ENCODE measurements around the gene SDR42E1.

The SDR42E1 gene, protein sequence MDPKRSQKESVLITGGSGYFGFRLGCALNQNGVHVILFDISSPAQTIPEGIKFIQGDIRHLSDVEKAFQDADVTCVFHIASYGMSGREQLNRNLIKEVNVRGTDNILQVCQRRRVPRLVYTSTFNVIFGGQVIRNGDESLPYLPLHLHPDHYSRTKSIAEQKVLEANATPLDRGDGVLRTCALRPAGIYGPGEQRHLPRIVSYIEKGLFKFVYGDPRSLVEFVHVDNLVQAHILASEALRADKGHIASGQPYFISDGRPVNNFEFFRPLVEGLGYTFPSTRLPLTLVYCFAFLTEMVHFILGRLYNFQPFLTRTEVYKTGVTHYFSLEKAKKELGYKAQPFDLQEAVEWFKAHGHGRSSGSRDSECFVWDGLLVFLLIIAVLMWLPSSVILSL

DNA sequence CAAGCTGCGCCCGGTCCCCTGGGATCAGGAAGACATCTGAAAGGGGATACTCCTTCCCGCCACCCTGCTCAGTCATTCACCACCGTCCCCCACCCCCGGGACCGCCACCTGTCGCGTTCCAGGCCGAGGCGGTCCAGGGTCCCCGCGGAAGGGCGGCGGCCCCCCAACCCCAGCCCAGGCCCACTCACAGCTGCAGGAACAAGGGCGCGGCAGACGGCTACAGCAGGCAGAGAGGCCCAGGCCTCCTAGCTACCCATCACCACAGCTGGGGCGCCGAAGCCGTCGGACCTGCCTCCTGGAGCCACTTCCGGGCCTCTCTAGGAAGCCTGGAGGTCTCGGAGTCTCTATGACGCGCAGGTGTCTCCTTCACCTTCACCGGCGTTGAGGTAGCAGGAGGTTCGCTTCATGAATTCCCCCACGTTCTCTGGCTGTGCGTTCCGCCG lies at the start of gene SDR42E1:
TSS of gene SDR42E1 (minus strand) at position 272 of the 443 bp plus-strand sequence. CDS start 10,612 bp downstream, outside the sequence.
- TF ChIP-seq, protein P1, sequence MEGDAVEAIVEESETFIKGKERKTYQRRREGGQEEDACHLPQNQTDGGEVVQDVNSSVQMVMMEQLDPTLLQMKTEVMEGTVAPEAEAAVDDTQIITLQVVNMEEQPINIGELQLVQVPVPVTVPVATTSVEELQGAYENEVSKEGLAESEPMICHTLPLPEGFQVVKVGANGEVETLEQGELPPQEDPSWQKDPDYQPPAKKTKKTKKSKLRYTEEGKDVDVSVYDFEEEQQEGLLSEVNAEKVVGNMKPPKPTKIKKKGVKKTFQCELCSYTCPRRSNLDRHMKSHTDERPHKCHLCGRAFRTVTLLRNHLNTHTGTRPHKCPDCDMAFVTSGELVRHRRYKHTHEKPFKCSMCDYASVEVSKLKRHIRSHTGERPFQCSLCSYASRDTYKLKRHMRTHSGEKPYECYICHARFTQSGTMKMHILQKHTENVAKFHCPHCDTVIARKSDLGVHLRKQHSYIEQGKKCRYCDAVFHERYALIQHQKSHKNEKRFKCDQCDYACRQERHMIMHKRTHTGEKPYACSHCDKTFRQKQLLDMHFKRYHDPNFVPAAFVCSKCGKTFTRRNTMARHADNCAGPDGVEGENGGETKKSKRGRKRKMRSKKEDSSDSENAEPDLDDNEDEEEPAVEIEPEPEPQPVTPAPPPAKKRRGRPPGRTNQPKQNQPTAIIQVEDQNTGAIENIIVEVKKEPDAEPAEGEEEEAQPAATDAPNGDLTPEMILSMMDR (IDR thresholded peaks at IDR 0.05; ENCODE audit: extremely low read depth, missing control alignments): no peak
- DNase-seq (ENCODE audit: low spot score): peak; percentile 78

DNA sequence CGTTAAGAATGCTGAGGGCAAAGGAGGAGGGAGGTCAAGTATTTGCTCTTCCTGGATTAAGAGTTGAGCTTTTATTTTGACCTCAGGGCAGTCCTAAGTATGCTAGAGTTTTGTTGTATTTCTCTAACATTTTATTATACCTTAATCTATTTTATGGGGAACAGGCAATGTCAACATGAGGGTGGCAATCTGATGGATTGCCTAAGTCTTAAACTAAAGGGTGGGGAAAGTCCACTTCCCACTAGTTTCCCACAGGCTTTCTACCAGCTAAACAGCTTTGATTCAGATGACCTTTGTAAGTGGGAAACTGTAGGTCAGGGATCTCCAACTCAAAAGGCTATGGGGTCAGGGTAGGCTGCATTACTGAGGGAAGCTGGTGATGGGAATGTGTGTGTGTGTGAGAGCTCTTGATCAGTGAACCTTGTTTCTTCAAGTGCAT lies 48.7 kb upstream of the SDR42E1 start:
- TF ChIP-seq, protein P1 (IDR thresholded peaks at IDR 0.05; ENCODE audit: extremely low read depth, missing control alignments): no peak
- DNase-seq (ENCODE audit: low spot score): no peak

DNA sequence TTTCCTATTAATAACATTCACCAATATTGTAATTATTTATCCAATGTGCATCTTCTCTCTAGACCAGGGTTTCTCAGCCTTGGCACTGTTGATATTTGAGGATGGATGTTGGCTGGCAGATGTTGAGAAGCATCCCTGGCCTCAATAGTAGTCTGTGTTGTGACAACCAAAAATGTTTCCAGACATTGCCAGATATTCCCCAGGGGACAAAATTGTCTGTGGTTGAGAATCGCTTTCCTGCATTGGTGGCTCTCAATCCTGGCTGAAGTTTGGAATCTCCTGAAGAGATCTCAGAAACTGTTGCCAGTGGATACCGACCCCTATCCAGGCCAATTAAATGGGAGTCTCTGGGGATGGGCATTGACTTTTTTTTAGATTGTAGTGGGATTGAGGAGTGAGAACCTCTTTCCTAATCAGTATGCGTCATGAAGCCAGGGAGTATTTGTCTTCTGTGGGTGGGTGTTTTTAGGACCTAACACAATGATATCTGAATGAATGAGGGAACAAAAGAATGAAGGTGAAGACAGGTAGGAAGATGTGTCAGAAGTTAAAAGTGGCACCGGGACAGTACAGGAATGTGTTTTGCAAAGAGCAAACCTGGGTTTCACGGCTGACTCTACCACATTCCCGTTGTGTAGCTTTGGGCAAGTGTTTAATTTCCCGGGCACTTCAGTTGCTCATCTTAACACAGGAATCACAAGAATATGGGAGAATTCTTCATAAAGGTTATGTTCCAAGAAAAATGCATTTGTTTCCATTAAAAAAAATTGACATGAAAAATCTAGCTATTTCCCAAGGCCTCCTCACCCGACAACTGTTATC lies 48.1 kb upstream of the SDR42E1 start:
- TF ChIP-seq, protein P1 (IDR thresholded peaks at IDR 0.05; ENCODE audit: extremely low read depth, missing control alignments): no peak
- DNase-seq (ENCODE audit: low spot score): no peak

DNA sequence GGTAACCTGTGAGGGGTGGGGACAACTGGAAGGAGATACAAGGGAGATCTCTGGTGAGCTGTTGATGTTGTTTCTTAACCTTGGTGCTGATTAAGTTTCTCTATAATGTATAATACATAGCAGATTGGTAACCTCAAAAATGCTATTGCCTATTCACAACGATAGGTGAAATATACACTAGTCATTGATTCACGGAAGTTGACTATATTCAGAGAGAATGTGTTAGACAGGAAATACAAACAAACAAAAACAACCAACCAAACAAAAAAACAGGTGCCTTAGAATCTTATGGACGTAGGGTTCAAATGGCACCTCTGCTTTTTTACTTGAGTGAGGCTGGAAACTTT lies 45.3 kb upstream of the SDR42E1 start:
- TF ChIP-seq, protein P1 (IDR thresholded peaks at IDR 0.05; ENCODE audit: extremely low read depth, missing control alignments): no peak
- DNase-seq (ENCODE audit: low spot score): no peak

DNA sequence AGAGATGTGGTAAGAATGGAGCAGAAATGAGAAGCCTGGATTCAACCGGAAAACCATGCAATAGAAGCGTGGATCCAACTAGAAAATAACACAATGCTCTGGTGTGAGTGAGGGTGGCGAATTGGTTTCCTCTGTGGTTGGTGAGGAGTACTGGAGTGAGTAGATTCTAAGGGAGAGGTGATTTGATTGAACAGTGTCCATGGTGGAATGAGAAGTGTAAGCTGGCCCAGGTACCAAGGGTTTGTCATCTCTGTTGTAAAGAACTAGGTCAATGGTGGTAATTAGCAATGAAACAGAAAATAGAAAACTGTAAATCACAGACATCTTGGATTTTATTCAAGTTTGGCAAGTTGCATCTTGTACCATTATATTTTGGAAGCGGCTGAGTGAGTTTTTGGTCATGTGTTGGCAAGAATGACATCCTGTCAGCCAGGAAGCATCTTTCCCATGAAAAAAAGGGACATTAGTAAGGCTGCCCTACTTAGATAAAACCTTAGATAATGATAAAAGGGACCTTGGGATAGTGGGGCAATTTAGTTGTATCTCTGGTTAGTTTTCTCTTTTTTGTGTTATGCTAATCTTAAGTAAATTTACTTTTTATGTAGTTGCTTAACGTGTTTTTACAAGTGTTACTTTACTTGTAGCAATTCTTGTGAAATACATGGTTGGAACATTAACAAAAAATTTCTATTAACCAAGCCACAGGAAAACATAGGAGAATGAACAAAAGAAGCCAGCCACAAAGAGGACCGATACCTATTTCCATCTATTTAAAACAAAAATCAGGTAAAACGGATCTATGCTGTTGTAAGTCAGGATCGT lies 44.7 kb upstream of the SDR42E1 start:
- no peak for DNase-seq (ENCODE audit: low spot score)
- TF ChIP-seq, protein P1 (IDR thresholded peaks at IDR 0.05; ENCODE audit: extremely low read depth, missing control alignments): no peak

DNA sequence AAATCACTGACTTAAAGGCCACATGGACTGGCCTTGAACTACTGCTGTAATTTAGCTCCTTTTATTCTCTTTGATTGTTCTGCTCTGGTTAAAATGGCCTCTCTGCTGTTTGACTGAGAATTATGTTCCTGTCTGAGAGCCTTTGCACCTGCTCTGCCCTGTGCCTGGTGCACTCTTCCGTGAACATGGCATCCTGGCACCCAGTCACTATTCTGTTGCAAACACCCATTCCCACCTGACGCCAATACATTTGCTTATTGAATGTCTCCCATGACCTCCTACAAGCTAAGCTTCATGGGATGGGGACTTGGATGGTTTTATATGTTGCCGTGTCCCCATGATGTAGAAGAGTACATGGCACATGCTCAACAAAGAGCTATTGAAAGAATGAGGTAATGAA lies 43.8 kb upstream of the SDR42E1 start:
- no peak for DNase-seq (ENCODE audit: low spot score)
- TF ChIP-seq, protein P1 (IDR thresholded peaks at IDR 0.05; ENCODE audit: extremely low read depth, missing control alignments): no peak

Measured in GM20000 (cell line).